ENCODE measurements around the gene TMEM63C. TPM values are rescaled to one million over a fixed set of nuclear protein-coding genes. Genes with fewer than 3 reads are reported as not detected.

Gene TMEM63C
- total and polyA plus RNA-seq, 2 experiments from 2014 or later, result 0.36 to 1.1 TPM

DNA sequence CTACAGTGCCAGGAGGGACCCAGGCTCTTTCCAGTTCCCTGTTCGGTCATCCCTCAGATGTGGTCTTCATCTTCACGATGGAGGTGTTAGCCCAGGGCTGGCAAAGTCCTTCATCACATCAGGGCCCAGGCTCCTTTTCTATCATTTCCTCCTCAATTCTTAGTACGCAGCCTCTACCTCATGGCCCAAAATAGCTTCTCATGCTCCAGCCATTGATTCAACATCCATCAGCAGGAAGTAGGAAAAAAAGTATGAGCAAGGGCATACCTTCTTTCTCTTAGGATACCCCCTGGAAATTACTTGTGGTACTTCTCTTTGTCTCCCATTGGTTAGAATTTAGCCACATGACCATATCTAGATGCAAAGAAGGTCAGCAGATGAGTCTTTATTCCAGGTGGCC lies 27.8 kb upstream of the TMEM63C start:
- H3K27ac ChIP-seq, result no peak overlapping the region
- H3K9me3 ChIP-seq (ENCODE audit: low read depth), result no peaks in the 10 kb centered on the region
- H3K4me1 ChIP-seq (ENCODE audit: low read depth), result no peaks in the 10 kb centered on the region
- DNase-seq (ENCODE audit: low read depth in 1 of 2, low spot score in 1 of 2), result no peak
- H3K36me3 ChIP-seq, result no peaks in the 10 kb centered on the region
- H3K27me3 ChIP-seq, result no peaks in the 10 kb centered on the region
- no peak for TF ChIP-seq CTCF (IDR thresholded peaks at IDR 0.05; ENCODE audit: low read depth, low read length)
- no peak overlapping the region for H3K4me3 ChIP-seq

- Histone ChIP-seq H3K27ac (no peak overlapping the region), H3K36me3 (no peaks in the 10 kb centered on the region), H3K4me1 (ENCODE audit: low read depth) (no peaks in the 10 kb centered on the region), H3K27me3 (no peaks in the 10 kb centered on the region), H3K9me3 (ENCODE audit: low read depth) (no peaks in the 10 kb centered on the region), H3K4me3 (no peak overlapping the region)
- DNase-seq (ENCODE audit: low read depth in 1 of 2, low spot score in 1 of 2), result no peak
- no peak for TF ChIP-seq CTCF (IDR thresholded peaks at IDR 0.05; ENCODE audit: low read depth, low read length)
These were observed 27.2 kb upstream of the TMEM63C start for GRCh38 chr14:77154421-77154820.

DNA sequence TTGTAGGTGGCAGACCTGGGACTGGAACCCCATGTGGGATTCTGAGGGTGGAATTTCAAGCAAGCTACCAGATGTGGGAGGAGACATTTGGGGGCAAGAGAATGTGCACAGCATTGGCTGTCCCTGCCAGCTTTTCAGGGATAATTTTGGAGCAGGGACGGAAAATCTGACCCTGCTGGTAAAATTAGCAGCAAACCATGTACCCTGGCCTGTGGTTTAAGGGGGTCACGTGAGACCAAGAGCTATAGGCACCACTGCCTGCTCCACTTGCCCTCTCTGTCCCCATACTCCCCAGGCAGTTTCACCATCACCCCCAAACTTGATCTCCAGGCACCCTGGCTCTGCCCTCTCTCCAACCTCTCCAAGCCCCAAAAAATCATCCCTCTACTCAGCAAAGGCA lies 26.5 kb upstream of the TMEM63C start:
- H3K4me3 ChIP-seq, result no peak overlapping the region
- H3K36me3 ChIP-seq, result no peaks in the 10 kb centered on the region
- H3K9me3 ChIP-seq (ENCODE audit: low read depth), result no peaks in the 10 kb centered on the region
- TF ChIP-seq CTCF (IDR thresholded peaks at IDR 0.05; ENCODE audit: low read depth, low read length), result no peak
- no peak overlapping the region for H3K27ac ChIP-seq
- no peaks in the 10 kb centered on the region for H3K27me3 ChIP-seq
- DNase-seq (ENCODE audit: low read depth in 1 of 2, low spot score in 1 of 2), result no peak
- H3K4me1 ChIP-seq (ENCODE audit: low read depth), result no peaks in the 10 kb centered on the region

- no peak for DNase-seq (ENCODE audit: low read depth in 1 of 2, low spot score in 1 of 2)
- no peak for TF ChIP-seq CTCF (IDR thresholded peaks at IDR 0.05; ENCODE audit: low read depth, low read length)
- H3K27me3 ChIP-seq, result no peaks in the 10 kb centered on the region
- no peaks in the 10 kb centered on the region for H3K36me3 ChIP-seq
- H3K4me1 ChIP-seq (ENCODE audit: low read depth), result no peaks in the 10 kb centered on the region
- no peak overlapping the region for H3K4me3 ChIP-seq
- no peaks in the 10 kb centered on the region for H3K9me3 ChIP-seq (ENCODE audit: low read depth)
- H3K27ac ChIP-seq, result no peak overlapping the region
These were observed 23.9 kb upstream of the TMEM63C start for GRCh38 chr14:77157740-77158139.

GRCh38 chr14:77158175-77158881 lies 23.3 kb upstream of the TMEM63C start:
- Histone ChIP-seq H3K36me3 (no peaks in the 10 kb centered on the region), H3K27me3 (no peaks in the 10 kb centered on the region), H3K27ac (no peak overlapping the region), H3K4me3 (no peak overlapping the region), H3K9me3 (ENCODE audit: low read depth) (no peaks in the 10 kb centered on the region), H3K4me1 (ENCODE audit: low read depth) (no peaks in the 10 kb centered on the region)
- no peak for TF ChIP-seq CTCF (IDR thresholded peaks at IDR 0.05; ENCODE audit: low read depth, low read length)
- DNase-seq (ENCODE audit: low read depth in 1 of 2, low spot score in 1 of 2), result peak; percentile 31 to 68
